CD4-positive, alpha-beta T cell (primary cell): ENCODE measurements around the gene PPP6R3. TPM values are rescaled to one million over a fixed set of nuclear protein-coding genes. Genes with fewer than 3 reads are reported as not detected.
A peak's percentile ranks its signal among the peaks of the same experiment; 100 is the strongest.

Experiments
- ATAC-seq: fragments of 200-7000 bp; cut with Tn5 transposase; one replicate; pipeline ENCODE4 v1.10.0; 2022; ENCODE audit warnings: mild to moderate bottlenecking; ENCODE audit not compliant: poor library complexity
- CTCF ChIA-PET: fragments of 350-600 bp; sonication (Branson Sonifier 250); formaldehyde crosslinking; loops from one replicate; lab custom pipeline; 2021; ENCODE audit warnings: antibody characterized with exemption, inconsistent platforms; lab: Charles Lee
- POLR2A ChIA-PET: fragments of 350-600 bp; sonication (Branson Sonifier 250); formaldehyde crosslinking; loops from one replicate; lab custom pipeline; 2021; ENCODE audit warnings: antibody characterized with exemption, inconsistent platforms; lab: Charles Lee
- DNase-seq, 14 experiments: peaks; one replicate each; pipeline ENCODE4 v3.0.0-alpha.2; 2013 to 2020; ENCODE audit warnings: mixed read lengths in 2 of 14
- H3K27ac ChIP-seq, 2 donors: one replicate each; pipeline versions ENCODE4 v1.5.1 to v1.7.0; 2013; ENCODE audit warnings: low read length in 2 of 2, low read depth in 1 of 2, mild to moderate bottlenecking in 1 of 2
- H3K27me3 ChIP-seq, 2 experiments: 1 replicate in 1 of 2; 2 replicates in 1 of 2; pipeline versions ENCODE4 v1.6.1 to v1.7.0; 2013; ENCODE audit warnings: low read length in 2 of 2, control low read depth in 1 of 2, mild to moderate bottlenecking in 1 of 2, moderate library complexity in 1 of 2; ENCODE audit not compliant: insufficient read depth in 2 of 2, control insufficient read depth in 1 of 2
- H3K36me3 ChIP-seq: one replicate; pipeline ENCODE4 v1.6.1; 2013; ENCODE audit warnings: low read length, control low read depth; ENCODE audit not compliant: insufficient read depth
- H3K4me1 ChIP-seq: one replicate; pipeline ENCODE4 v1.6.1; 2013; ENCODE audit warnings: low read length, control low read depth; ENCODE audit not compliant: insufficient read depth
- H3K4me3 ChIP-seq: one replicate; pipeline ENCODE4 v1.5.1; 2013; ENCODE audit warnings: mild to moderate bottlenecking, low read length, moderate library complexity
- H3K9me3 ChIP-seq, 2 experiments: 1 replicate in 1 of 2; 2 replicates in 1 of 2; pipeline versions ENCODE4 v1.6.1 to v1.7.0; 2013; ENCODE audit warnings: low read length in 2 of 2, mild to moderate bottlenecking in 2 of 2, control low read depth in 1 of 2, moderate library complexity in 1 of 2; ENCODE audit not compliant: control insufficient read depth in 1 of 2, insufficient read depth in 1 of 2
- H3K27ac Mint-ChIP-seq: one replicate; pipeline ENCODE4 v1.8.0; 2020; ENCODE audit warnings: mixed read lengths
- H3K27me3 Mint-ChIP-seq: one replicate; pipeline ENCODE4 v1.8.0; 2021; ENCODE audit warnings: mixed read lengths
- H3K36me3 Mint-ChIP-seq: one replicate; pipeline ENCODE4 v1.8.0; 2021; ENCODE audit warnings: low read depth, mixed read lengths
- H3K4me1 Mint-ChIP-seq: one replicate; pipeline ENCODE4 v1.8.0; 2021; ENCODE audit warnings: low read depth, mixed read lengths
- H3K4me3 Mint-ChIP-seq: one replicate; pipeline ENCODE4 v1.8.0; 2020; ENCODE audit warnings: mild to moderate bottlenecking, mixed read lengths
- H3K9me3 Mint-ChIP-seq: one replicate; pipeline ENCODE4 v1.8.0; 2020; ENCODE audit warnings: mixed read lengths
- intact Hi-C, 2 experiments: fragments of 100-400 bp; cut with DNase I in 1 of 2; cut with micrococcal nuclease in 1 of 2; formaldehyde crosslinking; loops; one replicate each; pipeline versions ENCODE4 v1.15.1 to v1.9.0; 2023 to 2025; cut with DNase I, micrococcal nuclease
- total RNA-seq, 174 experiments: library from RNA in 2 of 174; stranded (reverse) in 2 of 174; gene quantifications; one replicate each; pipeline ENCODE4 v1.2.3 and lab custom pipeline; 2021 to 2026
- TF ChIP-seq, protein P1 (sequence below): fragments of 200-600 bp; IDR thresholded peaks from one replicate; pipeline ENCODE4 v1.8.0; 2022; ENCODE audit warnings: antibody characterized with exemption, mild to moderate bottlenecking

The PPP6R3 gene
- total RNA-seq, 2 experiments from 2014 or later = 108 to 109 TPM

- POLR2A ChIA-PET = interaction anchor here (1.4 kb wide), 1 partner anchor 14 kb away, joined by 4 read pairs; no protein-coding TSS in a partner anchor
- no peak for ATAC-seq
These were observed 62.5 kb downstream of the PPP6R3 start for GRCh38 chr11:68523033-68523432.

DNA sequence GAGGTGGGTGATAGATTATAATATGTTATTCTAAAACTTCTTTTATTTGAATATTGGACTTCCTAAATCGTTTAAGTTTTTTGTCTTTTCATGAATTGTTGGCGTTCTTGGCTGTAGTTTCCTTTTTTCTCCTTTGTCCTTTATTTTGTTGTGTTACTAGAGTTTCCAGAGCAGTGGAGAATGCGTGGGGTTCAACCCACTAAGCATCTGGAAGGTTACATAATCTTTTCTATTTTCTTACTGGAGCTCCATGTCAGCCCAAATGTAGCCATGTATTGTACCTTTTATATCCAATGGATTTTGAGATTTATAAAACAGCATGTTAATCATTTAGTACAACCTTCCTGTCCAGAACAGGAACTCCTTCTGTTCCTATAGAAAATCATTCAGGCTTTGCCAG lies 63.2 kb downstream of the PPP6R3 start:
- no peak for DNase-seq
- Mint-ChIP-seq H3K9me3 (no peaks in the 10 kb centered on the region), H3K27me3 (no peaks in the 10 kb centered on the region)

More at GRCh38 chr11:68523033-68523432, 62.5 kb downstream of the PPP6R3 start:
- H3K4me3 ChIP-seq = no peak overlapping the region
- no peaks in the 10 kb centered on the region for H3K27me3 ChIP-seq
- Mint-ChIP-seq H3K27me3 (no peaks in the 10 kb centered on the region), H3K4me3 (no peak overlapping the region), H3K36me3 (peaks cover 100% of the 10 kb centered on the region), H3K9me3 (no peaks in the 10 kb centered on the region), H3K27ac (peak overlapping the region; percentile 76), H3K4me1 (peaks cover 84% of the 10 kb centered on the region)
- H3K36me3 ChIP-seq = peaks cover 85% of the 10 kb centered on the region
- CTCF ChIA-PET = interaction anchor here (1.2 kb wide), 1 partner anchor 29 kb away, joined by 3 read pairs; no protein-coding TSS in a partner anchor
- DNase-seq = no peak
- TF ChIP-seq, protein P1, sequence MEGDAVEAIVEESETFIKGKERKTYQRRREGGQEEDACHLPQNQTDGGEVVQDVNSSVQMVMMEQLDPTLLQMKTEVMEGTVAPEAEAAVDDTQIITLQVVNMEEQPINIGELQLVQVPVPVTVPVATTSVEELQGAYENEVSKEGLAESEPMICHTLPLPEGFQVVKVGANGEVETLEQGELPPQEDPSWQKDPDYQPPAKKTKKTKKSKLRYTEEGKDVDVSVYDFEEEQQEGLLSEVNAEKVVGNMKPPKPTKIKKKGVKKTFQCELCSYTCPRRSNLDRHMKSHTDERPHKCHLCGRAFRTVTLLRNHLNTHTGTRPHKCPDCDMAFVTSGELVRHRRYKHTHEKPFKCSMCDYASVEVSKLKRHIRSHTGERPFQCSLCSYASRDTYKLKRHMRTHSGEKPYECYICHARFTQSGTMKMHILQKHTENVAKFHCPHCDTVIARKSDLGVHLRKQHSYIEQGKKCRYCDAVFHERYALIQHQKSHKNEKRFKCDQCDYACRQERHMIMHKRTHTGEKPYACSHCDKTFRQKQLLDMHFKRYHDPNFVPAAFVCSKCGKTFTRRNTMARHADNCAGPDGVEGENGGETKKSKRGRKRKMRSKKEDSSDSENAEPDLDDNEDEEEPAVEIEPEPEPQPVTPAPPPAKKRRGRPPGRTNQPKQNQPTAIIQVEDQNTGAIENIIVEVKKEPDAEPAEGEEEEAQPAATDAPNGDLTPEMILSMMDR = no peak
- no peaks in the 10 kb centered on the region for H3K9me3 ChIP-seq
- intact Hi-C loops = no loop called here
- no peak overlapping the region for H3K27ac ChIP-seq
- peaks cover 26% of the 10 kb centered on the region for H3K4me1 ChIP-seq

GRCh38 chr11:68524213-68524612 lies 63.7 kb downstream of the PPP6R3 start:
- ATAC-seq = no peak
- Histone ChIP-seq H3K4me3 (no peak overlapping the region), H3K9me3 (no peaks in the 10 kb centered on the region), H3K4me1 (peaks cover 33% of the 10 kb centered on the region), H3K27ac (no peak overlapping the region), H3K36me3 (peaks cover 89% of the 10 kb centered on the region), H3K27me3 (no peaks in the 10 kb centered on the region)
- intact Hi-C loops = no loop called here
- Mint-ChIP-seq H3K27ac (peak overlapping the region; percentile 76), H3K27me3 (no peaks in the 10 kb centered on the region), H3K36me3 (peaks cover 98% of the 10 kb centered on the region), H3K9me3 (no peaks in the 10 kb centered on the region), H3K4me3 (no peak overlapping the region), H3K4me1 (peaks cover 89% of the 10 kb centered on the region)
- POLR2A ChIA-PET = no interaction called here
- CTCF ChIA-PET = interaction anchor here (0.6 kb wide), 1 partner anchor 39 kb away, joined by 3 read pairs; no protein-coding TSS in a partner anchor
- no peak for DNase-seq
- TF ChIP-seq, protein P1 = no peak

More for the DNA sequence above, 63.2 kb downstream of the PPP6R3 start:
- Histone ChIP-seq H3K9me3 (no peaks in the 10 kb centered on the region), H3K36me3 (peaks cover 89% of the 10 kb centered on the region), H3K27ac (no peak overlapping the region), H3K27me3 (no peaks in the 10 kb centered on the region), H3K4me1 (peaks cover 32% of the 10 kb centered on the region), H3K4me3 (no peak overlapping the region)
- H3K27ac Mint-ChIP-seq = peak overlapping the region; percentile 76
- H3K36me3 Mint-ChIP-seq = peaks cover 100% of the 10 kb centered on the region
- TF ChIP-seq, protein P1 = no peak
- CTCF ChIA-PET = interaction anchor here (0.6 to 1.2 kb wide), 2 partner anchors 30 to 38 kb away, joined by 3 read pairs; no protein-coding TSS in a partner anchor
- H3K4me1 Mint-ChIP-seq = peaks cover 90% of the 10 kb centered on the region
- intact Hi-C loops = no loop called here
- no peak for ATAC-seq
- POLR2A ChIA-PET = no interaction called here
- no peak overlapping the region for H3K4me3 Mint-ChIP-seq
